ENCODE measurements around the gene ANKZF1. TPM values are rescaled to one million over a fixed set of nuclear protein-coding genes. Genes with fewer than 3 reads are reported as not detected.
A peak's percentile ranks its signal among the peaks of the same experiment; 100 is the strongest.

The ANKZF1 gene
- total and polyA plus RNA-seq, 2 experiments from 2014 or later, result 27.8 to 31.5 TPM

- Histone ChIP-seq H3K27me3 (replicated peaks; ENCODE audit: insufficient read depth) (no peaks in the 10 kb centered on the region), H4K20me1 (ENCODE audit: insufficient read depth) (no peaks in the 10 kb centered on the region), H2AFZ (no peak overlapping the region), H3K9ac (no peak overlapping the region), H3K4me2 (ENCODE audit: unreplicated experiment) (no peak overlapping the region), H3K27ac (no peak overlapping the region), H3K9me3 (ENCODE audit: low read depth) (no peaks in the 10 kb centered on the region), H3K79me2 (ENCODE audit: insufficient read depth) (no peaks in the 10 kb centered on the region), H3K4me1 (ENCODE audit: insufficient read depth) (peaks cover 29% of the 10 kb centered on the region), H3K4me3 (no peak overlapping the region), H3K9me2 (ENCODE audit: insufficient read depth) (no peaks in the 10 kb centered on the region), H3K36me3 (ENCODE audit: low read depth) (no peaks in the 10 kb centered on the region), H3F3A (ENCODE audit: insufficient read depth) (peaks cover 18% of the 10 kb centered on the region)
- TF ChIP-seq EZH2phosphoT487 (IDR thresholded peaks at IDR 0.05; ENCODE audit: insufficient read depth, low read depth) (no peak), EZH2 (IDR thresholded peaks at IDR 0.05; ENCODE audit: insufficient read depth, poor library complexity, severe bottlenecking) (no peak)
- 54 to 67% methylated on average over 2 of the region's 2 CpGs for WGBS, 2 experiments (ENCODE audit: low coverage in 1 of 2, low lambda C conversion rate in 2 of 2, missing lambda C conversion rate in 2 of 2)
- in situ Hi-C loops (cut with MboI), result no loop called here
- DNase-seq, result no peak
These were observed 43.4 kb downstream of the ANKZF1 start for GRCh38 chr2:219272995-219273394.

GRCh38 chr2:219273937-219274336, 44.3 kb downstream of the ANKZF1 start:
- H3F3A ChIP-seq (ENCODE audit: insufficient read depth), result peaks cover 26% of the 10 kb centered on the region
- peak overlapping the region; percentile 36 for H3K4me3 ChIP-seq
- peak overlapping the region; percentile 91 for H3K27ac ChIP-seq
- in situ Hi-C loops (cut with MboI), result no loop called here
- no peaks in the 10 kb centered on the region for H3K27me3 ChIP-seq (replicated peaks; ENCODE audit: insufficient read depth)
- H2AFZ ChIP-seq, result no peak overlapping the region
- WGBS, 2 experiments (ENCODE audit: low coverage in 1 of 2, low lambda C conversion rate in 2 of 2, missing lambda C conversion rate in 2 of 2), result 32 to 46% methylated on average over 3 of the region's 3 CpGs
- peak overlapping the region; percentile 49 for H3K4me2 ChIP-seq (ENCODE audit: unreplicated experiment)
- H3K9me3 ChIP-seq (ENCODE audit: low read depth), result no peaks in the 10 kb centered on the region
- peaks cover 38% of the 10 kb centered on the region for H3K4me1 ChIP-seq (ENCODE audit: insufficient read depth)
- H3K9ac ChIP-seq, result peak overlapping the region; percentile 66
- H3K9me2 ChIP-seq (ENCODE audit: insufficient read depth), result no peaks in the 10 kb centered on the region
- TF ChIP-seq EZH2phosphoT487 (IDR thresholded peaks at IDR 0.05; ENCODE audit: insufficient read depth, low read depth) (no peak), EZH2 (IDR thresholded peaks at IDR 0.05; ENCODE audit: insufficient read depth, poor library complexity, severe bottlenecking) (no peak)
- H4K20me1 ChIP-seq (ENCODE audit: insufficient read depth), result no peaks in the 10 kb centered on the region
- H3K36me3 ChIP-seq (ENCODE audit: low read depth), result no peaks in the 10 kb centered on the region
- DNase-seq, result peak; percentile 74
- no peaks in the 10 kb centered on the region for H3K79me2 ChIP-seq (ENCODE audit: insufficient read depth)

GRCh38 chr2:219274361-219274921, 44.8 kb downstream of the ANKZF1 start:
- peak overlapping the region; percentile 49 for H3K4me2 ChIP-seq (ENCODE audit: unreplicated experiment)
- H3K9ac ChIP-seq, result peak overlapping the region; percentile 66
- in situ Hi-C loops (cut with MboI), result no loop called here
- no peaks in the 10 kb centered on the region for H4K20me1 ChIP-seq (ENCODE audit: insufficient read depth)
- peak overlapping the region; percentile 91 for H3K27ac ChIP-seq
- DNase-seq, result peak; percentile 97
- no peaks in the 10 kb centered on the region for H3K9me2 ChIP-seq (ENCODE audit: insufficient read depth)
- no peak overlapping the region for H2AFZ ChIP-seq
- no peaks in the 10 kb centered on the region for H3K27me3 ChIP-seq (replicated peaks; ENCODE audit: insufficient read depth)
- H3K36me3 ChIP-seq (ENCODE audit: low read depth), result no peaks in the 10 kb centered on the region
- no peak for TF ChIP-seq EZH2 (IDR thresholded peaks at IDR 0.05; ENCODE audit: insufficient read depth, poor library complexity, severe bottlenecking)
- no peak for TF ChIP-seq EZH2phosphoT487 (IDR thresholded peaks at IDR 0.05; ENCODE audit: insufficient read depth, low read depth)
- peak overlapping the region; percentile 36 for H3K4me3 ChIP-seq
- peaks cover 38% of the 10 kb centered on the region for H3K4me1 ChIP-seq (ENCODE audit: insufficient read depth)
- H3F3A ChIP-seq (ENCODE audit: insufficient read depth), result peaks cover 26% of the 10 kb centered on the region
- WGBS, 2 experiments (ENCODE audit: low coverage in 1 of 2, low lambda C conversion rate in 2 of 2, missing lambda C conversion rate in 2 of 2), result 19 to 39% methylated on average over 6 of the region's 6 CpGs
- no peaks in the 10 kb centered on the region for H3K9me3 ChIP-seq (ENCODE audit: low read depth)
- no peaks in the 10 kb centered on the region for H3K79me2 ChIP-seq (ENCODE audit: insufficient read depth)

- Histone ChIP-seq H3K4me2 (ENCODE audit: unreplicated experiment) (peak overlapping the region; percentile 83), H4K20me1 (ENCODE audit: insufficient read depth) (no peaks in the 10 kb centered on the region), H3K27ac (peak overlapping the region; percentile 97), H3K9me2 (ENCODE audit: insufficient read depth) (no peaks in the 10 kb centered on the region), H3F3A (ENCODE audit: insufficient read depth) (peaks cover 26% of the 10 kb centered on the region), H3K4me3 (no peak overlapping the region), H3K79me2 (ENCODE audit: insufficient read depth) (peaks cover 15% of the 10 kb centered on the region; the same call in 1 of the 2 replicates), H3K27me3 (replicated peaks; ENCODE audit: insufficient read depth) (no peaks in the 10 kb centered on the region), H3K9me3 (ENCODE audit: low read depth) (no peaks in the 10 kb centered on the region), H3K4me1 (ENCODE audit: insufficient read depth) (peaks cover 39% of the 10 kb centered on the region), H2AFZ (peak overlapping the region; percentile 68), H3K9ac (peak overlapping the region; percentile 97), H3K36me3 (ENCODE audit: low read depth) (no peaks in the 10 kb centered on the region)
- no peak for TF ChIP-seq EZH2phosphoT487 (IDR thresholded peaks at IDR 0.05; ENCODE audit: insufficient read depth, low read depth)
- WGBS, 2 experiments (ENCODE audit: low coverage in 1 of 2, low lambda C conversion rate in 2 of 2, missing lambda C conversion rate in 2 of 2), result 25 to 26% methylated on average over 25 of the region's 25 CpGs
- peak; percentile 91 for DNase-seq
- in situ Hi-C loops (cut with MboI), result no loop called here
These were observed 48.4 kb downstream of the ANKZF1 start for GRCh38 chr2:219277703-219278654.
